Inflammatory macrophage treated with lipopolysaccharide for 1 hour (primary cell): ENCODE data around the gene ZBP1.

Source experiments
- DNase-seq, 2 donors: peaks; one replicate each; pipeline ENCODE4 v3.0.0-alpha.2; 2020 to 2022

ZBP1 gene

GRCh38 chr20:57620274-57620990 is at the start of gene ZBP1:
Gene ZBP1 (minus strand): TSS chr20:57620426. CDS start chr20:57620295, 131 bp downstream.
- peak; percentile 10 to 24 for DNase-seq

GRCh38 chr20:57669632-57670031 is 49.4 kb upstream of the ZBP1 start:
- no peak for DNase-seq

- no peak for DNase-seq
These were observed 47.9 kb upstream of the ZBP1 start for GRCh38 chr20:57667924-57668782.

- DNase-seq: no peak
These were observed 47.2 kb upstream of the ZBP1 start for GRCh38 chr20:57667388-57667787.

- no peak for DNase-seq
These were observed 46.6 kb upstream of the ZBP1 start for GRCh38 chr20:57666834-57667157.

GRCh38 chr20:57666106-57666833 is 46.0 kb upstream of the ZBP1 start:
- no peak for DNase-seq

GRCh38 chr20:57665589-57665971 is 45.4 kb upstream of the ZBP1 start:
- DNase-seq: no peak

GRCh38 chr20:57664924-57665588 is 44.8 kb upstream of the ZBP1 start:
- DNase-seq: no peak

- DNase-seq: no peak
These were observed 44.2 kb upstream of the ZBP1 start for GRCh38 chr20:57664476-57664875.

- no peak for DNase-seq
These were observed 43.6 kb upstream of the ZBP1 start for GRCh38 chr20:57663681-57664451.

- DNase-seq: no peak
These were observed 43.0 kb upstream of the ZBP1 start for GRCh38 chr20:57663241-57663640.

GRCh38 chr20:57662456-57663240 is 42.4 kb upstream of the ZBP1 start:
- DNase-seq: no peak

- DNase-seq: no peak
These were observed 41.7 kb upstream of the ZBP1 start for GRCh38 chr20:57661746-57662455.

- DNase-seq: no peak
These were observed 40.9 kb upstream of the ZBP1 start for GRCh38 chr20:57660922-57661745.

GRCh38 chr20:57660181-57660921 is 40.1 kb upstream of the ZBP1 start:
- DNase-seq: no peak

GRCh38 chr20:57659517-57660180 is 39.4 kb upstream of the ZBP1 start:
- DNase-seq: no peak

- no peak for DNase-seq
These were observed 38.7 kb upstream of the ZBP1 start for GRCh38 chr20:57658833-57659516.

- DNase-seq: no peak
These were observed 38.2 kb upstream of the ZBP1 start for GRCh38 chr20:57658447-57658832.
